Panc1 (cell line): Measurements from ENCODE around the gene RDX. TPM values are rescaled to one million over a fixed set of nuclear protein-coding genes. Genes with fewer than 3 reads are reported as not detected.
A peak's percentile ranks its signal among the peaks of the same experiment; 100 is the strongest.
"Not testable (repeated sequence)": the region's sequence is repeated elsewhere in the genome, so short reads cannot be mapped to it uniquely, and the experiment has no call there.

Experiments
- ATAC-seq: fragments of 200-7000 bp; cut with Tn5 transposase; 2 replicates; pipeline ENCODE4 v1.9.1; 2020; ENCODE audit warnings: mild to moderate bottlenecking, moderate library complexity
- BruUV-seq: library from RNA; stranded (reverse); fragments of 400-500 nt; replicated peaks from 2 replicates; lab custom pipeline; 2021; lab: Mats Ljungman, UMichigan
- CTCF ChIA-PET: fragments of 300-600 bp; sonication (Branson Sonifier 250); formaldehyde crosslinking; loops from one replicate; lab custom pipeline; 2022; ENCODE audit warnings: antibody characterized with exemption; lab: Charles Lee
- POLR2A ChIA-PET: fragments of 300-600 bp; sonication (Branson Sonifier 250); formaldehyde crosslinking; loops from one replicate; lab custom pipeline; 2022; ENCODE audit warnings: antibody characterized with exemption; lab: Charles Lee
- DNase-seq: peaks from one replicate; pipeline ENCODE4 v3.0.0-alpha.2; 2010; ENCODE audit warnings: low read depth, low spot score
- H3K27ac ChIP-seq: 2 replicates; pipeline ENCODE4 v1.5.1; 2011; ENCODE audit warnings: mild to moderate bottlenecking, low read length, inconsistent platforms
- H3K27me3 ChIP-seq: fragments of 200-500 bp; sonication (Bioruptor generic); 2 replicates; pipeline ENCODE4 v1.6.0; 2014; ENCODE audit warnings: low read length, inconsistent platforms; ENCODE audit not compliant: control insufficient read depth, insufficient read depth
- H3K36me3 ChIP-seq: fragments of 200-500 bp; sonication (Bioruptor generic); 2 replicates; pipeline ENCODE4 v1.5.1; 2014; ENCODE audit warnings: inconsistent platforms, mild to moderate bottlenecking, low read length, moderate library complexity; ENCODE audit not compliant: control insufficient read depth, insufficient read depth
- H3K4me1 ChIP-seq: 2 replicates; pipeline ENCODE4 v1.5.1; 2011; ENCODE audit warnings: inconsistent platforms, mild to moderate bottlenecking, low read length, moderate library complexity; ENCODE audit not compliant: control insufficient read depth, insufficient read depth
- H3K4me3 ChIP-seq, 2 experiments: 2 replicates each; pipeline ENCODE4 v1.5.1; 2011 to 2012; ENCODE audit warnings: low read depth in 2 of 2, low read length in 2 of 2, mild to moderate bottlenecking in 2 of 2, inconsistent platforms in 1 of 2, moderate library complexity in 1 of 2
- H3K9me3 ChIP-seq: fragments of 200-500 bp; sonication (Bioruptor generic); 2 replicates; pipeline ENCODE4 v1.5.1; 2014; ENCODE audit warnings: low read depth, mild to moderate bottlenecking, inconsistent platforms, low read length, moderate library complexity; ENCODE audit not compliant: control insufficient read depth, insufficient read depth
- POLR2AphosphoS5 ChIP-seq: IDR thresholded peaks from 2 replicates; pipeline ENCODE4 v1.6.1; 2012; ENCODE audit warnings: mild to moderate bottlenecking, low read depth, low read length, moderate library complexity
- SIN3A ChIP-seq: IDR thresholded peaks from 2 replicates; pipeline ENCODE4 v1.6.1; 2012; ENCODE audit warnings: low read depth, mild to moderate bottlenecking, low read length, moderate library complexity, borderline replicate concordance; ENCODE audit not compliant: insufficient read depth
- TCF7L2 ChIP-seq: IDR thresholded peaks from 2 replicates; pipeline ENCODE4 v1.6.1; 2011; ENCODE audit warnings: mild to moderate bottlenecking, low read depth, low read length, inconsistent platforms
- in situ Hi-C: cut with HindIII; loops from 2 replicates; pipeline ENCODE4 v1.10.0; 2016; ENCODE audit warnings: low sequenced_read_pairs, low pct_unique_long_range_greater_than_20kb
- intact Hi-C: fragments of 100-400 bp; cut with micrococcal nuclease; formaldehyde crosslinking; loops from one replicate; pipeline ENCODE4 v1.10.0; 2022; ENCODE audit not compliant: unreplicated experiment
- total RNA-seq: library from RNA; stranded (reverse); gene quantifications from one replicate; pipeline ENCODE4 v1.2.1, GENCODE V29; 2021; ENCODE audit not compliant: unreplicated experiment
- TF ChIP-seq, protein P1 (sequence below), 2 experiments: IDR thresholded peaks; 2 replicates each; pipeline ENCODE4 v1.6.1; 2011 to 2012; ENCODE audit warnings: low read depth in 2 of 2, control low read depth in 1 of 2, low read length in 1 of 2, mild to moderate bottlenecking in 1 of 2, moderate library complexity in 1 of 2; ENCODE audit not compliant: insufficient read depth in 1 of 2
- TF ChIP-seq, protein P2 (sequence below): fragments of 450-650 bp; IDR thresholded peaks from 2 replicates; pipeline ENCODE4 v1.5.1; 2017; ENCODE audit warnings: mild to moderate bottlenecking

RDX gene
- total RNA-seq, 1 experiment from 2014 or later, result 200 TPM

DNA sequence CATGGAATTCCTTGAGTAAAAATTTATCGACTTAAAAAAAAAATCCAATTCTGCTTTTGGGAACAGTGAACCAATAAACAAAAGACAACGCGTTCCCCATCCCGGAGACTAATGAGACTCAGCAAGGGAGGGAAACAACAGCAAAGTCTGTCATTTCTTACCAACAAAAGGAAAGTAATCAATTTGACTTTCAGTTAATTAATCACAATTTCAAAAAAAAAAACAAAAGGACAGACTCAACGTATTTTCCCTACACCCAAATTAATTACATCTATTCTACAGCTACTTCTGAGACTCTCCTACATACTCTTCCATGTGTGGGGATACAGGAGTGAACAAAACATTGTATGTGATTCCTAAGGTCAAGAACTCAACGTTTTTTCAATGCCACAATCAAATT lies 1.9 kb downstream of the RDX start:
- Histone ChIP-seq H3K9me3 (no peaks in the 10 kb centered on the region), H3K36me3 (no peaks in the 10 kb centered on the region; the same call in 1 of the 2 replicates), H3K27me3 (no peaks in the 10 kb centered on the region), H3K27ac (peak overlapping the region; percentile 93), H3K4me1 (peaks cover 40% of the 10 kb centered on the region), H3K4me3 (peak overlapping the region; percentile 79 to 86)
- POLR2A ChIA-PET, result no interaction called here
- intact Hi-C loops (loop anchor here (2.0 kb wide), 1 partner anchor 70 kb away; no protein-coding TSS in a partner anchor), in situ Hi-C loops (no loop called here)
- CTCF ChIA-PET, result interaction anchor here (0.7 kb wide), 1 partner anchor 80 kb away, joined by 4 read pairs; no protein-coding TSS in a partner anchor
- ATAC-seq (no peak), DNase-seq (no peak)
- BruUV-seq, result no TSS peak
- TF ChIP-seq, protein P1, sequence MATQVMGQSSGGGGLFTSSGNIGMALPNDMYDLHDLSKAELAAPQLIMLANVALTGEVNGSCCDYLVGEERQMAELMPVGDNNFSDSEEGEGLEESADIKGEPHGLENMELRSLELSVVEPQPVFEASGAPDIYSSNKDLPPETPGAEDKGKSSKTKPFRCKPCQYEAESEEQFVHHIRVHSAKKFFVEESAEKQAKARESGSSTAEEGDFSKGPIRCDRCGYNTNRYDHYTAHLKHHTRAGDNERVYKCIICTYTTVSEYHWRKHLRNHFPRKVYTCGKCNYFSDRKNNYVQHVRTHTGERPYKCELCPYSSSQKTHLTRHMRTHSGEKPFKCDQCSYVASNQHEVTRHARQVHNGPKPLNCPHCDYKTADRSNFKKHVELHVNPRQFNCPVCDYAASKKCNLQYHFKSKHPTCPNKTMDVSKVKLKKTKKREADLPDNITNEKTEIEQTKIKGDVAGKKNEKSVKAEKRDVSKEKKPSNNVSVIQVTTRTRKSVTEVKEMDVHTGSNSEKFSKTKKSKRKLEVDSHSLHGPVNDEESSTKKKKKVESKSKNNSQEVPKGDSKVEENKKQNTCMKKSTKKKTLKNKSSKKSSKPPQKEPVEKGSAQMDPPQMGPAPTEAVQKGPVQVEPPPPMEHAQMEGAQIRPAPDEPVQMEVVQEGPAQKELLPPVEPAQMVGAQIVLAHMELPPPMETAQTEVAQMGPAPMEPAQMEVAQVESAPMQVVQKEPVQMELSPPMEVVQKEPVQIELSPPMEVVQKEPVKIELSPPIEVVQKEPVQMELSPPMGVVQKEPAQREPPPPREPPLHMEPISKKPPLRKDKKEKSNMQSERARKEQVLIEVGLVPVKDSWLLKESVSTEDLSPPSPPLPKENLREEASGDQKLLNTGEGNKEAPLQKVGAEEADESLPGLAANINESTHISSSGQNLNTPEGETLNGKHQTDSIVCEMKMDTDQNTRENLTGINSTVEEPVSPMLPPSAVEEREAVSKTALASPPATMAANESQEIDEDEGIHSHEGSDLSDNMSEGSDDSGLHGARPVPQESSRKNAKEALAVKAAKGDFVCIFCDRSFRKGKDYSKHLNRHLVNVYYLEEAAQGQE (IDR thresholded peaks at IDR 0.05; ENCODE audit: insufficient read depth in 1 of 2, low read depth in 2 of 2, low read length in 1 of 2), result no peak
- TF ChIP-seq TCF7L2 (no peak), SIN3A (no peak), POLR2AphosphoS5 (no peak)
- TF ChIP-seq, protein P2, sequence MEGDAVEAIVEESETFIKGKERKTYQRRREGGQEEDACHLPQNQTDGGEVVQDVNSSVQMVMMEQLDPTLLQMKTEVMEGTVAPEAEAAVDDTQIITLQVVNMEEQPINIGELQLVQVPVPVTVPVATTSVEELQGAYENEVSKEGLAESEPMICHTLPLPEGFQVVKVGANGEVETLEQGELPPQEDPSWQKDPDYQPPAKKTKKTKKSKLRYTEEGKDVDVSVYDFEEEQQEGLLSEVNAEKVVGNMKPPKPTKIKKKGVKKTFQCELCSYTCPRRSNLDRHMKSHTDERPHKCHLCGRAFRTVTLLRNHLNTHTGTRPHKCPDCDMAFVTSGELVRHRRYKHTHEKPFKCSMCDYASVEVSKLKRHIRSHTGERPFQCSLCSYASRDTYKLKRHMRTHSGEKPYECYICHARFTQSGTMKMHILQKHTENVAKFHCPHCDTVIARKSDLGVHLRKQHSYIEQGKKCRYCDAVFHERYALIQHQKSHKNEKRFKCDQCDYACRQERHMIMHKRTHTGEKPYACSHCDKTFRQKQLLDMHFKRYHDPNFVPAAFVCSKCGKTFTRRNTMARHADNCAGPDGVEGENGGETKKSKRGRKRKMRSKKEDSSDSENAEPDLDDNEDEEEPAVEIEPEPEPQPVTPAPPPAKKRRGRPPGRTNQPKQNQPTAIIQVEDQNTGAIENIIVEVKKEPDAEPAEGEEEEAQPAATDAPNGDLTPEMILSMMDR, result no peak

DNA sequence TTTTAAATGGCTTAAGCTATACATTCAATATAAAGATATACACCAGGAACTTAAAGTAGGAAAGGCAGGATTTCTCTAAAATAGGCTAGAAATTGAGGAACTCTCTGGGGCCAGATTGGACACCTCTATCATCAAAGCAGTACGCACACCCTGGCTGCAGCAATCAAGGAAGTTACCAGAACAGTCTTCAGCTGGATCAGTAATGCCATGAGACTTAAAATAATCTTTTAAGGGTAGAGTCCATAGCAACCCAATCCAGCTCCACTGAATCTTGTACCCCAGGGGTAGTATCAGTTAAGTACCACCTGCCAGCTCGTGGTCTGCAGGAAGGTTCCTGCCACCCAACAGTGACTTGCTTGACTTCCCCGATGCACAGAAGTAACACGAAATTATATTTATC lies 3.0 kb downstream of the RDX start:
- CTCF ChIA-PET, result no interaction called here
- DNase-seq (no peak), ATAC-seq (no peak)
- TF ChIP-seq, protein P2, result no peak
- TF ChIP-seq, protein P1 (IDR thresholded peaks at IDR 0.05; ENCODE audit: insufficient read depth in 1 of 2, low read depth in 2 of 2, low read length in 1 of 2), result no peak
- TF ChIP-seq TCF7L2 (no peak), SIN3A (no peak), POLR2AphosphoS5 (no peak)
- H3K36me3 ChIP-seq, result no peaks in the 10 kb centered on the region; the same call in 1 of the 2 replicates
- peak overlapping the region; percentile 27 to 86; a peak in 3 of 4 replicates for H3K4me3 ChIP-seq
- H3K27me3 ChIP-seq, result no peaks in the 10 kb centered on the region
- no peaks in the 10 kb centered on the region for H3K9me3 ChIP-seq
- BruUV-seq, result no TSS peak
- peak overlapping the region; percentile 93; the same call in 1 of the 2 replicates for H3K27ac ChIP-seq
- in situ Hi-C loops (no loop called here), intact Hi-C loops (no loop called here)
- H3K4me1 ChIP-seq, result peaks cover 40% of the 10 kb centered on the region
- POLR2A ChIA-PET, result no interaction called here

DNA sequence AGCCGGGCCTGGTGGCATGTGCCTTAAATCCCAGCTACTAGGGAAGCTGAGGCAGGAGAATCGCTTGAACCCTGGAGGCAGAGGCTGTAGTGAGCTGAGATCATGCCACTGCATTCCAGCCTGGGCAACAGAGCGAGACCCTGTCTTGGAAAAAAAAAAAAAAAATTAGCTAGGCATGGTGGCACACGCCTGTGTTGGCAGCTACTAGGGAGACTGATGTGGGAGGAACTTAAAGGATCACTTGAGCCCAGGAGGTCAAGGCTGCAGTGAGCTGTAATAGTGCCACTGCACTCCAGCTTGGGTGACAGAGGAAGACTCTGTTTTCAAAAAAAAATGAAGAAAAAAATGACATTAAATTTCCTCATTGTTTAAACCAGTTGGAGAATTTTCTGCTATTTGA lies 4.3 kb downstream of the RDX start:
- H3K4me3 ChIP-seq, H3K27ac ChIP-seq, H3K9me3 ChIP-seq, H3K27me3 ChIP-seq, in situ Hi-C loops, DNase-seq, H3K36me3 ChIP-seq, ATAC-seq, intact Hi-C loops, BruUV-seq: not testable (repeated sequence)
- peaks cover 33% of the 10 kb centered on the region for H3K4me1 ChIP-seq
- ChIA-PET CTCF (interaction anchor here (0.6 to 0.7 kb wide), 2 partner anchors 67 to 85 kb away, joined by 4 to 5 read pairs; no protein-coding TSS in a partner anchor), POLR2A (interaction anchor here (0.7 kb wide), 1 partner anchor 11 kb away, joined by 6 read pairs; no protein-coding TSS in a partner anchor)
